ENCODE measurements around the gene HTR2B.
"Not testable (repeated sequence)": the region's sequence is repeated elsewhere in the genome, so short reads cannot be mapped to it uniquely, and the experiment has no call there.

DNA sequence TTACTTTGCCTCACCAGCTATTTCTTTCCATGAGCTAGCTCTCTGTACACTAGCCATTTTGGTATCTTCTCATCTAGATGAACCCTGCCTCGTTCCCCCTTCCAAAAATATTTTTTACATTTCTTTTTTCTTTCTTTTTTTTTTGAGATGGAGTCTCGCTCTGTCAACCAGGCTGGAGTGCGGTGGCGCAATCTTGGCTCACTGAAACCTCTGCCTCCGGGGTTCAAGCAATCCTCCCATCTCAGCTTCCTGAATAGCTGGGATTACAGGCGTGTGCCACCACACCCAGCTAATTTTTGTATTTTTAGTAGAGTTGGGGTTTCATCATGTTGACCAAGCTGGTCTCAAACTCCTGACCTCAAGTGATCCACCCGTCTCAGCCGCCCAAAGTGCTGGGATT lies 57.3 kb downstream of the HTR2B start:
- TF ChIP-seq, protein P1, sequence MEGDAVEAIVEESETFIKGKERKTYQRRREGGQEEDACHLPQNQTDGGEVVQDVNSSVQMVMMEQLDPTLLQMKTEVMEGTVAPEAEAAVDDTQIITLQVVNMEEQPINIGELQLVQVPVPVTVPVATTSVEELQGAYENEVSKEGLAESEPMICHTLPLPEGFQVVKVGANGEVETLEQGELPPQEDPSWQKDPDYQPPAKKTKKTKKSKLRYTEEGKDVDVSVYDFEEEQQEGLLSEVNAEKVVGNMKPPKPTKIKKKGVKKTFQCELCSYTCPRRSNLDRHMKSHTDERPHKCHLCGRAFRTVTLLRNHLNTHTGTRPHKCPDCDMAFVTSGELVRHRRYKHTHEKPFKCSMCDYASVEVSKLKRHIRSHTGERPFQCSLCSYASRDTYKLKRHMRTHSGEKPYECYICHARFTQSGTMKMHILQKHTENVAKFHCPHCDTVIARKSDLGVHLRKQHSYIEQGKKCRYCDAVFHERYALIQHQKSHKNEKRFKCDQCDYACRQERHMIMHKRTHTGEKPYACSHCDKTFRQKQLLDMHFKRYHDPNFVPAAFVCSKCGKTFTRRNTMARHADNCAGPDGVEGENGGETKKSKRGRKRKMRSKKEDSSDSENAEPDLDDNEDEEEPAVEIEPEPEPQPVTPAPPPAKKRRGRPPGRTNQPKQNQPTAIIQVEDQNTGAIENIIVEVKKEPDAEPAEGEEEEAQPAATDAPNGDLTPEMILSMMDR (conservative IDR thresholded peaks at IDR 0.05), result not testable (repeated sequence)
- not testable (repeated sequence) for TF ChIP-seq ZFX (IDR thresholded peaks at IDR 0.05)
